LoVo (cell line): Measurements from ENCODE around the gene PKD2L1.
"Not testable (repeated sequence)": the region's sequence is repeated elsewhere in the genome, so short reads cannot be mapped to it uniquely, and the experiment has no call there.

Experiments
- DNase-seq: peaks from one replicate; pipeline ENCODE4 v3.0.0-alpha.2; 2016; ENCODE audit warnings: low spot score

Gene PKD2L1

DNA sequence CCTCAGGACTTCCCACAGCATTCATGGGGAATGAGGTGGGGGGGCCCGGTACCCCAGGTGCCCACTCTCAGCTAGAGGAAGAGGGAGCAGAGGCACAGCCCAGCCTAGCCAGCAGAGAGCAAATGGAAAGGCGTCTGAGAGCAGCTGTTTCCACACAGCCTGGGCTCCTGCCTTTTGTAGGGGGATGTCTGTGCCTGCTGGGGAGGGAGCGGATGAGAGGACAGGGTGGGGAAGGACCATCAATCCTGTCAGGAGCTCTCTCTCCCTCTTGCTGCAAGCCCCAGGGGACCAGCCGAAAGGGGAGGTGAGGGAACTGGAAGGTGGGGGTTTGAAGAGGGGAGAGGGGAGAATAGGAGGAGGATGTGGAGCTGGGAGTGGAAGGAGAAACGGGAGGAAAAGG lies at the start of gene PKD2L1:
PKD2L1 (minus strand) TSS at position 150 of the 400 bp plus-strand sequence; CDS start at position 25, 125 bp downstream.
- DNase-seq = no peak

DNA sequence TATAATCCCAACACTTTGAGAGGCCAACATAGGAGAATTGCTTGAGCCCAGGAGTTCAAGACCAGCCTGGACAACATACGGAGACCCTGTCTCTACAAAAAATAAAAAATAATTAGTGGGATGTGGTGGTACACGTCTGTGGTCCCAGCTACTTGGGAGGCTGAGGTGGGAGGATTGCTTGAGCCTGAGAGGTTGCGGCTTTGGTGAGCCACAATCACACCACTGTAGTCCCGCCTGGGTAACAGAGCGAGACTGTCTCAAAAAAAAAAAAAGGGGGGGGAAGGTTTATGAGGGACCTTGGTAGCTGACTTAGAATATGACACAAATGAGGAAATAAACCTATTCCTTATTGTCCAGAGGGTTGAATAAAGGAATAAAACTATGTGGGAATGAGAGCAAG lies 47.8 kb upstream of the PKD2L1 start:
- no peak for DNase-seq

DNA sequence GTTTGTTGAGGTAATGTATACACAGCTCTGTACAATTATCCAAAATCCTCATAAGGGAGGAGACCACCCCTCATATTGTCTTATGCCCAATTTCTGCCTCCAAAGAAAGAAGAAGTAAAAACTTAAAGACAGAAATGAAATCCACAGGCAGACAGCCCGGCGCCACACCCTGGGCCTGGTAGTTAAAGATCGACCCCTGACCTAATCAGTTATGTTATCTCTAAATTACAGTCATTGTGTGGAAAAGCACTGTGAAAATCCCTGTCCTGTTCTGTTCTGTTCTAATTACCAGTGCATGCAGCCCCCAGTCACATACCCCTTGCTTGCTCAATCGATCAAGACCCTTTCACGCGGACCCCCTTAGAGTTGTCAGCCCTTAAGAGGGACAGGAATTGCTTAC lies 46.6 kb upstream of the PKD2L1 start:
- not testable (repeated sequence) for DNase-seq

DNA sequence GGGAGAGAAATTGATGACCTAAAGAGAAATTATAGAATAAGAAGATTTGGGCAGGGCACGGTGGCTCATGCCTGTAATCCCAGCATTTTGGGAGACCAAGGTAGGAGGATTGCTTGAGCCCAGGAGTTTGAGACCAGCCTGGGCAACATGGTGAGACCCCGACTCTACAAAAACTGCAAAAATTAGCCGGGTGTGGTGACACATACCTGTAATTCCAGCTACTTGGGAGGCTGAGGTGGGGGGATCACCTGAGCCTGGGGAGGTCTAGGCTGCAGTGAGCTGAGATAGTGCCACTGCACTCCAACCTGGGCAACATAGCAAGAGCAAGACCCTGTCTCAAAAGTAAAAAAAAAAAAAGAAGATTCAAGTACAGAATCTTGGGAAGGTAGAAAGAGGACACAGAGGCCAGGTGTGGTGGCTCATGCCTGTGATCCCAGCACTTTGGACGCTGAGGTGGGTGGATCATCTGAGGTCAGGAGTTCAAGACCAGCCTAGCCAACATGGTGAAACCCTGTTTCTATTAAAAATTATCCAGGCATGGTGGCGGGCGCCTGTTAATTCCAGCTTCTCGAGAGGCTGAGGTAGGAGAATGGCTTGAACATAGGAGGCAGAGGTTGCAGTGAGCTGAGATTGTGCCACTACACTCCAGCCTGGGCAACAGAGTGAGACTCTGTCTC lies 44.8 kb upstream of the PKD2L1 start:
- not testable (repeated sequence) for DNase-seq

DNA sequence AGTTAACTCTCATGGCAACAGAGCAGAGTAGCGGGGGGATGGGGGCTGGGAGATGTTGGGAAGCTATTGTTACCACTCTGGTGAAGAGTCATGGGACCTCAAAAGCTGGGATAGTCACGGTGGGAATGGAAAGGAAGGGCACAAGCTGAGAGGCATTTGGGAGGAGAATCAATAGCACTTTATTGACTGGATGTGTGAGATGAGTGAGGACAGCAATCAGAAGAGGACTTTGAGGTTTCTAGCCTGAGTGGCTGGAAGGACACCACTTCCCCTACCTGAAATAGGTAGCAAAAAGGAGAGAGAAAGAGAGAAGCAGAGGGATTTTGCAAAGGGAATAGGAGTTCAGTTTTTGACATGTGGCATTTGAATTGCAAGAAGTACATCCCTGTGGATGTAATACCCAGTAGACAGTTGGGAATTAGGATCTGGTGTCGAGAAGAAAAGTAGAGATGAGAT lies 44.2 kb upstream of the PKD2L1 start:
- DNase-seq = no peak

DNA sequence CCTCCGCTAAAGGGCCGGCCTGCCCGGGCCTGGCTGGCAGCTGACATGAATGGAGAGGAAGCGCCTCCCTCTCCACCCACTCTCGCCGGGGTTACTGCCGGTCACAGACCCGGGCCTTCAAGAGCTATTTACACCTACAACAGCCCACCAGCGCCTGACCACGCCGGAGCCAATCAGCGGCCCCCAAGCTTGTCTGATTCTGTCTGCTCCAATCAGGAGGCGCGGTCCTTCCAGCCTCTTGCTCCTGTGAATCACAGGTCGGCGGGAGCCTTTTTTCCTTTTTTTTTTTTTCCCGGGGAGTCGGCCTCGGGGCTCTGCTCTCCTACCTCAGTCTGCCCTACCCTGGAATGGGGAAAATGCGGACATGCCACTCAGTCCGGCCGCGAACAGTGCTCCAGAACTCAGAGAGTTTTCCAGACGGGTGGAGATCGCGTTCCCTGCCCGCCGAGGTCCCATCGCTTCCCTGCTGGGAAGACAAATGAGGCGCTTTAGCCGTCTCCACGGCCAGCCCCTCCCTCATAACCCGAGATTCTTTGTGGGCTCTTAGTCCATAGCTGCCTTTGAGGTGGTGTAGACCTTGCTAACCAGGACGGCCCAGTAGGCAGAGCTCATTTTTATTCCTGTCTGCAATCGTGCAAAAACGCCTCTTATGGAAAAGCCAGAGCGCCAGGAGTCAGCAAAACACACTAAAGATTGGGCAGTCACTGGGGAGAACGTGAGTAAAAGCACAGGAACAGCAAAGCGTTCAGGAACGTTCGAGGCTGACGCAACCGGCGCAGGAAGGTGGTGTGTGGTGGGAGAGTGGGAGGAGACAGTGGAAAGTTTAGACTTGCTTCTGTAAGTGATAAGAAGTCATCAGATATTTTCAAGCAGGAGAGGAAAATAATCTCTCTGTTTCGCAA lies 43.5 kb upstream of the PKD2L1 start:
- peak; percentile 96 for DNase-seq

DNA sequence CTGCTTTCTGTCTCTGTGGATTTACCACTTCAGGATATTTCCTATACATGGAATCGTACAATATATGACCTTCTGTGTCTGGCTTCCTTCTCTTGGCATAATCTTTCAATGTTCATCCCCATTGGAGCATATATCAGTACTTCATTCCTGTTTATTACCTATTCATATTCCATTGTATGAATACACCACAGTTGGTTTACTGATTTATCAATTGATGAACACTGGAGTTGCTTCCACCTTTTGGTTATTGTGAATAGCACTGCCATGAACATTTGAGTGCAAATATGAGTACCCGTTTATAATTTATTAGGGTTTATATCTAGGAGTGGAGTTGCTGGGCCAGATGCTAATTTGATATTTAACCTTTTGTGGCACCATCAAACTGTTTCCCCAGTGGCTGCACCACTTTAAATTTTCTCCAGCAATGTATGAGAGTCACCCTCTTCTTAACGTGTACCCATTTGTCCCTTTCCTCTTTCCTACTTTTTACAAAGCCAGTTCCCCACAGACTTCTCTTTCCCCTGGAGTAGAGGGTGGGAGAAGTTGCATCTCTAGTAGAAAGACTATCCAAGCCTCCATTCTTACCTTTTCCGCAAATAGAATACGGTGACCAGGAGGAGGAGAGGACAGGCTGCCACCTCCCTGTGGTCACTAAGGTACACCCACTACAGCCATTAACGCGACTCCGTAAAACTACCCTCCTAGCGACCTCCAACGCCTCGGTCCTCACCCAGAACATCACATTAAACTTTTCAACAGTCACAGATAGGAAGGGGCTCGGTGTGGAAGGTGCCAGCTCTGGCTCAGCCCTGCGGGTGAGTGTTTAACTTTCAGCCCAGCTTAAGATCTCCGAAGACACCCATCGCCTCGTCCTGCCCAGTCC lies 42.6 kb upstream of the PKD2L1 start:
- no peak for DNase-seq

DNA sequence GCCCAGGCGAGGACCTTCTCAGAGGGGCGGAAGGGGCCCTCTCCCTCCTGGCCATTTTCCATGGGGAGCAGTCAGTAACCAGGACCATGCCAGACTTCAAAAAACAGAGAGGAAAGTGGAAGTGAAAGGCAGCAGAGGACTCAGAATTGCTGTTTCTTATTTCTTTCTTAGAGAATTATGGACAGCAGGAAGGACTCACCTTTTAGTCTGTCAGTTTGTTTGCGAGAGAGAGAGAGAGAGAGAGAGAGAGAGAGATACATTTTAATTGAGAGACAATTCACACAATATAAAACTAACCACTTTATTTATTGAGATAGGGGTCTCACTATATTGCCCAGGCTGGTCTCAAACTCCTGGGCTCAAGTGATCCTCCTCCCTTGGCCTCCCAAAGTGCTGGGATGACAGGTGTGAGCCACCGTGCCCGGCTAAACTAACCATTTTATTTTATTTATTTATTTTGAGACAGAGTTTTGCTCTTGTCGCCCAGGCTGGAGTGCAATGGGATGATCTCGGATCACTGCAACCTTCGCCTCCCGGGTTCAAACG lies 41.5 kb upstream of the PKD2L1 start:
- DNase-seq = no peak

DNA sequence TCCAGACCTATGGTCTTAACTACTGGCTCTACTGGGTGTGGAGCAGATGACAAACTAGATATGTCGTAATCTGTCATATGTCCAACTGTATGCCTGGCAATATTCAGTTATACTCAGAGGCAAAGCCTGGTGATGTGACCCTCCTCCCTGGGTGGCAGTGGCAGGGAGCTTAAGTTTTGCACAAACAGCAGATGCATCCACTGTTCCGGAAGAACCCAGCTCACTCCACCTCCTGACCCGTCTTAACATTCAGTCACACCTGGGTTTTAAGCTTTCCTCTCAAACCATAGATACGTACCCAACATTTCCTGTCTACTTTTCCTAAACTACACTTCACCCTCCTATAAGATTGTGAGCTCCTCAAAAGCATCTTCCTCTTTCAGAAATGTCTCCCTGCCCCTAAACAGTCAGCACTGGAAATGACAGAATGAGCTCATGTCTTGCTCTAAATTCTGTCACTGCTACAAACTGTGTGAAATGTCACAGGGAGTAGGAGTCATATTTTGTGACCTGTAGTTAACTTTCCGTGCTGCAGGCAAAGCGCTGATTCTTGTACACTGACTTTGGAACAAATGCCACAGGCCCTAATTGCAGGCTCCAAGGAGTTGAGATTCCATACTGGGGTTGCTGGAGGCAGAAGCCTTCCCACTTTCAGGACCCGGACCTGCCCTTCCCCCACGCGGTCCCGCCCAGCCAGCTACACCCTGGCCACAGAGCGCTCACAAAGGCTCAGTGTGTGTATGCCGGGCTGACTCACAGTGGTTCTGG lies 40.9 kb upstream of the PKD2L1 start:
- DNase-seq = peak; percentile 74

DNA sequence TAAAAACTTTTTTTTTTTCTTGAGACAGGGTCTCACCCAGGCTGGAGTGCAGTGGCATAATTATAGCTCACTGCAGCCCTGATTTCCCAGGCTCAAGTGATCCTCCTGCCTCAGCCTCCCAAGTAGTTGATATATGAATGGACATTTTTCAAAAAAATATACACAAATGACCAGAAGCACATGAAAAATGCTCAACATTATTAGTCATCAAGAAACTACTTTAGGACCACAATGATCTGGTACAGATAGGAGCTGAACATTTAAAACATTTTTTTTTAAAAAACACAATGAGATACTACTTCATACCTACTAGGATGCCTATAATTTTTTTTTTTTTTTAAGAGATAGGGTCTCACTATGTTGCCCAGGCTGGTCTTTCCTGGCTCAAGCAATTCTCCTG lies 38.7 kb upstream of the PKD2L1 start:
- no peak for DNase-seq

DNA sequence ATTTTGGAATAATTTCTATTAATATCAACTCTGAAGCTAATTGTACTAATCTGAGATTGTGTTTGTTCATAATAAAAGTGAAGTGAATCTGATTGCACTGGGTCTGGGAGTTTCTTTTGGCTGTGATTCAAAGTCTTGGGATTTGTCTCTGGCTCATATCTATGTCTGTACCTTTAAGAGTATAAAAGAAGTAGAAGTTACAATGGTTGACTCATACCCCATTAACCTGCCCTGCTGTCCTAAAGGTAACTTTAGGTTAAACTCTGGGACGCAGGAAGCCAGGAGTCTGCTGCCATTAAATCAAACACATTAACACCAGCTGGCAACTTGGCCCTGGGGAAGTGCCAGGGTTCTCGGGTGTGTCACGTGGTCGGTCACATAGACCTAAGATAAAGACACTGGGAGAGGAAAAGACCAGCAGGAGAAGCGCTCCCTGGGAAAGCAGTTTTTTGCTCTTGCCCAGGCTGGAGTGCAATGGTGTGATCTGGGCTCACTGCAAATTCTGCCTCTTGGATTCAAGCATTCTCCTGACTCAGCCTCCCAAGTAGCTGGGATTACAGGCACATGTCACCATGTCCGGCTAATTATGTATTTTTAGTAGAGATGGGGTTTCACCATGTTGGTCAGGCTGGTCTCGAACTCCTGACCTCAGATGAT lies 34.8 kb upstream of the PKD2L1 start:
- DNase-seq = peak; percentile 89

DNA sequence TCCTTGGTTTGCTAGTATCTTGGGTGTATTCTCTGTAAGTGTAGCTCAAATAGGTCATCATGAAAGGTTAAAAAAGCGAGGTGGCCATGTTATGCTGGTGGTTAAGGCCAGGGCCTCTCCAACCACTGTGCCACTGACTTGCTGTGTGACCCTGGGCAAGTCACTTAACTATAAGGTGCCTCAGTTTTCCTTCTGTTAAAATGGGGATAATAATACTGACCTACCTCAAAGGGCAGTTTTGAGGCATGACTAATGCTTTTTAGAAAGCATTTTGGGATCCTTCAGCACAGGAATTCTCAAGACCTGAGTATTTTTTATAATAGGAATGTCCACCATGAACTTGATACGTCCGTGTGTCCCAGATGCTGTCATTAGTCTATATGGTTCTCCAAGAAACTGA lies 34.1 kb upstream of the PKD2L1 start:
- DNase-seq = no peak

DNA sequence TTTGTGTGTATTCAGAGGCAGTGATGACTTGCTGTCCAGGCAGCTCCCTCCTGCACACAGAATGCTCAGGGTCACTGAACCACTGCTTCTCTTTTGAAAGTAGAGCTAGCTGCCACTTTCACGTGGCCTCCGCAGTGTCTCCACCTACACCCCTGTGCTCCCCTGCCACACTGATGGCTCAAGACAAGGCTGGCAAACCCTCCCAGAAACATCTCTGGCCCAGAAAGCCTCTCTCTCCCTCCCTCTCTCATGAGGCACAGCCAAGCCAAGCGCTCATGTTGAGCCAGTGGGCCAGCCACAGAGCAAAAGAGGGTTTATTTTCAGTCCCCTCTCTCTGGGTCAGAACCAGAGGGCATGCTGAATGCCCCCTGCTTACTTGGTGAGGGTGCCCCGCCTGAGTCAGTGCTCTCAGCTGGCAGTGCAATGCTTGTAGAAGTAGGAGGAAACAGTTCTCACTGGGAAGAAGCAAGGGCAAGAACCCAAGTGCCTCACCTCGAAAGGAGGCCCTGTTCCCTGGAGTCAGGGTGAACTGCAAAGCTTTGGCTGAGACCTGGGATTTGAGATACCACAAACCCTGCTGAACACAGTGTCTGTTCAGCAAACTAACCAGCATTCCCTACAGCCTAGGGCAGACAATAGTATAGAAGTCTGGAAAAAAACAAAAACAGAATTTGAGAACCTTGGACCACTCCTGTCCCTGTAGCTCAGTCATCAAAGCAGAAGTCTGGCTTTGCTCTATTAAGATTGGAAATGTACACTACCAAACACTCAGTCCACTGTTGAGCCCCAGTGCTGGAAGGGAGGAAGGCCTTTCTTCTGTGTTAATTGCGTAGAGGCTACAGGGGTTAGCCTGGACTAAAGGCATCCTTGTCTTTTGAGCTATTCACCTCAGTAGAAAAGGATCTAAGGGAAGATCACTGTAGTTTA lies 32.8 kb upstream of the PKD2L1 start:
- no peak for DNase-seq

DNA sequence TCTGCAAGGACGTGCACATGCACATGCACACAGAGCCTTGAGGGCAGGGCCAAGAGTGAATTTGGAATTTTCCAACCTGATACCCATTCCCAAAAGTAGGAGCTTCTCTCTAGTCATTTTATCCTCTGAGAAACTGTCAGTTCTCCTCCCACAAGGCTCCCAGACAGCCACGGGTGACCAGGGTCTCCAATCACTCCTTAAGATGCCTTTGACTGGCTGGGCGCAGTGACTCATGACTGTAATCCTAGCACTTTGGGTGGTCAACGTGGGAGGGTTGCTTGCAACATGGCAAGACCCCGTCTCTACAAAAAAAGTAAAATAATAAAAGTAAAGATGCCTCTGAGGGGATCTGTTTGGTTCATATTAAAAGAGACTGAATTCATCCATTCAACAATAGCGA lies 30.2 kb upstream of the PKD2L1 start:
- no peak for DNase-seq

DNA sequence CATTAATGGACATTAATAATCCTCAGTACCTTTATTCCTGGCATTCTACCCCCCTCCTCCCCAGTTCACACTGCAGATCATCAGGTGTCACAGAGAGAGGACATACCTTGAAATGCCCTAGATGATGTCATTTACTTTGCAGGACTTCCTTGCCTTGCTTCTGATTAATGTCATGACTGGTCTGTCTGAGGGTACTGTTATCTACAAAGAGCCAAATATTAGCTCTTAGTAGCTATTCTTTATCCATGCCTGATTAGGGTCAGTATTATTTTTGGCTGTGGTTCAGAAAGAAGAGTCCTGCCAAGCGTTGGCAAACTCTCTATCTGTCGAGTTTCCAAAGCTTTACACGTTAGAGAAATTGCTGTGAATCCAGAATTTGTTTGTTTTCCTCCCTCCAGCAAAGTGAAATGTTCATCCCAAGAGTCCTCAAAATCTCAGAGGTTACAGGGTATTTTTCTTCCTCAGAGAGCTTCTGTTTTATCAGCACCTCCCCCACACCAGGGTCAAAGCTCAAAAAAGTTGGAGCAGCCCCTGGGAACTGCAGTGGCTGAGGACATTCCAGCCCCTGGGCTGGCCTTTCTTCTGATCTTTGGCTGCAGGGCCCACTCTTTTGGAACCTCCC lies 29.6 kb upstream of the PKD2L1 start:
- DNase-seq = no peak

DNA sequence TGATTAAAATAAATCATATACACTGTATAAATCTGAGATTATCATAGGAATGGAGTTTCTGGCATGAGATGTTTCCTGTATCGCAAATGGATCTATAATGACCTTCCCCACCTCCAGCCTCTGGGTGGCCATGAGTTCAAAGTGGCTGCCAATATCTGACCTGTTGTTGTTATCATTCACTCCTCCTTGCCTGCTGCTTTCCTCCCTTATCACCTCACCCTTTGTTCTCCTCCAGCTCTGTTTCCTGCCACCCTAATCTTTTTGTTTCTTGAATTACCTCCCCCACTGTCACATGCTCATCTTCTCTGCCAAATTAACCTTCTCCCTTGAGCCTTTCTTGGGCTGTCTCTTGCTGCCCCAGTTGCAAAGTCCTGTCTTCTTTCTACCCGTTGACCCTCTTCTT lies 29.0 kb upstream of the PKD2L1 start:
- DNase-seq = no peak

DNA sequence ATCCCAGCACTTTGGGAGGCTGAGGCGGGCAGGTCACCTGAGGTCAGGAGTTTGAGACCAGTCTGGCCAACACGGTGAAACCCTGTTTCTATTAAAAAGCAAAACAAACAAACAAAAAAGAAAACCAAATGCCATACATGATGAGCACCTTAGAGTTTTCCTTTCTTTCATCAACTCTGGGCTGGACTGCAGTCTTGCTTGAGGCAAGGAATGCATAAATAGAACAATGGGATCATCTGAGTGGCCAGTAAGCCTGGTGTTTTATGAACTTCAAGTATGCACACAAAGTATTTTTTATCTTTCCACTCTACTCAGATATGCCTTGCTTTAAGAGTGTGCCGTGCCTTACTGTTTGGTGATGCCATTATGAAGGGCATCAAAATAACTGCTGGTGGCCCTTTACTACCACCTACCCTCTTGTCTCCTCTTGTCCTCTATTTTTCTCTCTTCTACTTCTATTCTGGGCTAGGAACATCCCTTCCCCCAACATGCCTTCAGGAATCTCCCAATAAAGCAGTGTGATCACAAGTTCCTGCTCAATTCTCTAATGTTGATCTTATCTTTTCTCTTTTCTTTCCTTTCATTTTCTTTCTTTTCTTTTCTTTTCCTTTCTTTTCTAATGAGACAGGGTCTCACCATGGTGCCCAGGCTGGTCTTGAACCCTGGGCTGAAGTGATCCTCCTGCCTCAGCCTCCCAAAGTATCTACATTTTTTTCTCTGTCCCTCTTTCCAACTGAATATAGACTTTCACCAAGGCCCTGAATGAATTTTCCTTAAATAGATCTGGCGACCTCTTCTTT lies 27.2 kb upstream of the PKD2L1 start:
- no peak for DNase-seq
